HepG2 (cell line): Measurements from ENCODE around the gene FAM3D. TPM values are rescaled to one million over a fixed set of nuclear protein-coding genes. Genes with fewer than 3 reads are reported as not detected.
"Not testable (repeated sequence)": the region's sequence is repeated elsewhere in the genome, so short reads cannot be mapped to it uniquely, and the experiment has no call there.

Experiments
- ATAC-seq: fragments of 200-7000 bp; cut with Tn5 transposase; 3 replicates; pipeline ENCODE4 v1.9.1; 2020; ENCODE audit warnings: mild to moderate bottlenecking, moderate library complexity
- BruUV-seq: library from RNA; stranded (reverse); fragments of 400-500 nt; replicated peaks from 2 replicates; lab custom pipeline; 2021; lab: Mats Ljungman, UMichigan
- CTCF ChIA-PET: fragments of 300-600 bp; formaldehyde crosslinking; extraction: SDS; loops from one replicate; lab custom pipeline; 2021; ENCODE audit warnings: low total read pairs, inconsistent platforms, low intra/inter-chr PET ratio; lab: Yijun Ruan, JAX
- POLR2A ChIA-PET: fragments of 350-600 bp; sonication (Branson Sonifier 250); formaldehyde crosslinking; loops from one replicate; lab custom pipeline; 2020; ENCODE audit warnings: antibody characterized with exemption, inconsistent platforms; lab: Yijun Ruan, JAX
- DNase-seq: peaks from one replicate; pipeline ENCODE4 v3.0.0-alpha.2; 2015; ENCODE audit warnings: low spot score
- FAIRE-seq: peaks from 3 replicates; lab custom pipeline; 2011; peaks lifted over from hg19 to GRCh38; lab: Jason Lieb, UNC
- H2AFZ ChIP-seq: one replicate; pipeline ENCODE4 v1.6.1; 2011; ENCODE audit warnings: low read length, inconsistent platforms
- H3K27ac ChIP-seq: fragments of 300-600 bp; 3 replicates; pipeline ENCODE4 v1.8.0; 2011; ENCODE audit warnings: mixed run types, mild to moderate bottlenecking, mixed read lengths, low read length, inconsistent platforms; ENCODE audit not compliant: insufficient read depth; ENCODE audit errors: extremely low read length
- H3K27me3 ChIP-seq, 2 experiments: fragments of 200-600 bp in 1 of 2; 2 replicates in 1 of 2; 3 replicates in 1 of 2; pipeline versions ENCODE4 v1.6.0 to v1.8.0; 2011; ENCODE audit warnings: low read length in 2 of 2, mild to moderate bottlenecking in 2 of 2, moderate library complexity in 2 of 2, inconsistent platforms in 1 of 2; ENCODE audit not compliant: insufficient read depth in 2 of 2, control insufficient read depth in 1 of 2
- H3K36me3 ChIP-seq, 2 experiments: fragments of 200-600 bp in 1 of 2; replicated peaks in 1 of 2; 2 replicates in 1 of 2; 3 replicates in 1 of 2; pipeline versions ENCODE4 v1.5.1 to v1.8.0; 2011; ENCODE audit warnings: low read length in 2 of 2, inconsistent platforms in 1 of 2; ENCODE audit not compliant: insufficient read depth in 2 of 2, control insufficient read depth in 1 of 2
- H3K4me1 ChIP-seq: 2 replicates; pipeline ENCODE4 v1.5.1; 2012; ENCODE audit warnings: low read length, inconsistent platforms; ENCODE audit not compliant: insufficient read depth
- H3K4me2 ChIP-seq: 2 replicates; pipeline ENCODE4 v1.6.0; 2011; ENCODE audit warnings: low read depth, low read length, inconsistent platforms
- H3K4me3 ChIP-seq, 3 experiments: fragments of 200-600 bp in 1 of 3; sonication (generic), shearing (Covaris generic) in 1 of 3; replicated peaks in 1 of 3; 2 replicates each; pipeline ENCODE4 v1.5.1; 2011 to 2016; ENCODE audit warnings: low read length in 3 of 3, inconsistent platforms in 2 of 3, low read depth in 2 of 3, mild to moderate bottlenecking in 2 of 3, control low read depth in 1 of 3, mixed read lengths in 1 of 3; ENCODE audit not compliant: insufficient read depth in 1 of 3
- H3K79me2 ChIP-seq: one replicate; pipeline ENCODE4 v1.6.1; 2011; ENCODE audit warnings: low read length, inconsistent platforms; ENCODE audit not compliant: insufficient read depth
- H3K9ac ChIP-seq: 2 replicates; pipeline ENCODE4 v1.6.0; 2011; ENCODE audit warnings: mild to moderate bottlenecking, low read depth, low read length, inconsistent platforms; ENCODE audit not compliant: insufficient read depth
- H3K9me3 ChIP-seq: 2 replicates; pipeline ENCODE4 v1.5.1; 2012; ENCODE audit warnings: mild to moderate bottlenecking, low read length
- H4K20me1 ChIP-seq: 2 replicates; pipeline ENCODE4 v1.6.0; 2011; ENCODE audit warnings: inconsistent platforms, mild to moderate bottlenecking, low read length, moderate library complexity; ENCODE audit not compliant: insufficient read depth
- ELF3 ChIP-seq: IDR thresholded peaks from 2 replicates; pipeline ENCODE4 v1.6.1; 2016; ENCODE audit warnings: missing genetic modification reagents, missing compliant biosample characterization
- JARID2 ChIP-seq: sonication (generic); formaldehyde crosslinking; IDR thresholded peaks from 2 replicates; pipeline ENCODE4 v1.8.1; 2023; ENCODE audit warnings: missing genetic modification reagents, inconsistent platforms; ENCODE audit not compliant: insufficient replicate concordance
- MED8 ChIP-seq: sonication (generic); formaldehyde crosslinking; IDR thresholded peaks from 2 replicates; pipeline ENCODE4 v1.8.1; 2023; ENCODE audit warnings: mild to moderate bottlenecking, missing genetic modification reagents; ENCODE audit not compliant: insufficient replicate concordance
- ZFX ChIP-seq: sonication (generic); formaldehyde crosslinking; IDR thresholded peaks from 2 replicates; pipeline ENCODE4 v1.4.0; 2020; ENCODE audit warnings: mild to moderate bottlenecking, low read depth, missing genetic modification reagents, moderate library complexity
- ZSCAN25 ChIP-seq: sonication (generic); formaldehyde crosslinking; IDR thresholded peaks from 2 replicates; pipeline ENCODE4 v1.8.0; 2022; ENCODE audit warnings: mild to moderate bottlenecking, missing genetic modification reagents
- WGBS: methylation state at CpG from one replicate; pipeline ENCODE4 v1.1.6; 2017; ENCODE audit warnings: low lambda C conversion rate; 5-methylcytosine and 5-hydroxymethylcytosine counted together
- in situ Hi-C: cut with HindIII; loops from 2 replicates; pipeline ENCODE4 v1.10.0; 2017; ENCODE audit warnings: low pct_unique_long_range_greater_than_20kb; ENCODE audit not compliant: extremely low pct_ligation_motif_present
- intact Hi-C: fragments of 100-400 bp; cut with micrococcal nuclease; formaldehyde crosslinking; loops from one replicate; pipeline ENCODE4 v1.10.0; 2022; ENCODE audit not compliant: unreplicated experiment
- polyA plus RNA-seq, 8 experiments: library from polyadenylated mRNA; depleted of rRNA in 3 of 8; stranded (reverse) in 7 of 8; unstranded in 1 of 8; fragments of >200 nt; fragmentation: Illumina TruSeq in 4 of 8; extraction: Trizol in 4 of 8; gene quantifications; 2 replicates each; pipeline versions ENCODE4 v1.2.1 to v1.2.3, GENCODE V29; 2011 to 2016; ENCODE audit warnings: low read depth in 4 of 8, missing spikeins in 1 of 8, mixed read lengths in 1 of 8; ENCODE audit not compliant: insufficient read depth in 1 of 8
- total RNA-seq, 5 experiments: library from RNA; depleted of rRNA; stranded (reverse); fragments of >200 nt; fragmentation: Illumina TruSeq; extraction: Trizol; gene quantifications; 2 replicates each; pipeline ENCODE4 v1.2.3, GENCODE V29; 2016; ENCODE audit warnings: low read depth in 1 of 5

Gene FAM3D
- total and polyA plus RNA-seq, 2 of the 13 experiments (the other 11 are each of a cell fraction or from before 2014, with no cell fraction given): not detected

- no peak for TF ChIP-seq ELF3 (CRISPR knock-in tag)
- no peak for TF ChIP-seq MED8
- no peak for TF ChIP-seq JARID2
- no peak for TF ChIP-seq ZSCAN25 (CRISPR knock-in tag)
- TF ChIP-seq ZFX: no peak
- Histone ChIP-seq H2AFZ (no peak overlapping the region), H3K9me3 (no peaks in the 10 kb centered on the region), H3K27me3 (peaks cover 0 to 36% of the 10 kb centered on the region in 2 experiments; a peak in 2 of 5 replicates), H3K4me2 (no peak overlapping the region), H3K79me2 (no peaks in the 10 kb centered on the region), H3K4me1 (no peaks in the 10 kb centered on the region), H3K27ac (no peak overlapping the region), H3K4me3 (no peak overlapping the region), H4K20me1 (no peaks in the 10 kb centered on the region), H3K9ac (no peak overlapping the region), H3K36me3 (no peaks in the 10 kb centered on the region)
- ATAC-seq (no peak), DNase-seq (no peak), FAIRE-seq (no peak)
- intact Hi-C loops (no loop called here), in situ Hi-C loops (no loop called here)
- BruUV-seq: no TSS peak
- 19% methylated on average over 6 of the region's 6 CpGs for WGBS
- CTCF ChIA-PET: no interaction called here
- POLR2A ChIA-PET: no interaction called here
Observed at GRCh38 chr3:58679446-58679845, 12.9 kb upstream of the FAM3D start.

- intact Hi-C loops, FAIRE-seq, H3K27ac ChIP-seq, H3K4me1 ChIP-seq, H3K4me3 ChIP-seq, ATAC-seq, DNase-seq, H2AFZ ChIP-seq, CTCF ChIA-PET, BruUV-seq, POLR2A ChIA-PET, in situ Hi-C loops, H3K79me2 ChIP-seq, H3K9me3 ChIP-seq, H4K20me1 ChIP-seq, H3K4me2 ChIP-seq, H3K9ac ChIP-seq, H3K36me3 ChIP-seq: not testable (repeated sequence)
- 4% methylated on average over 10 of the region's 13 CpGs for WGBS
- H3K27me3 ChIP-seq: peaks cover 0 to 36% of the 10 kb centered on the region in 2 experiments; a peak in 2 of 5 replicates
Observed at GRCh38 chr3:58678177-58678970, 11.8 kb upstream of the FAM3D start.
